ENCODE results near the gene GABARAP. TPM values are rescaled to one million over a fixed set of nuclear protein-coding genes. Genes with fewer than 3 reads are reported as not detected.

GABARAP gene
- total and polyA plus RNA-seq, 9 donors, result 308 to 363 (median 326) TPM

DNA sequence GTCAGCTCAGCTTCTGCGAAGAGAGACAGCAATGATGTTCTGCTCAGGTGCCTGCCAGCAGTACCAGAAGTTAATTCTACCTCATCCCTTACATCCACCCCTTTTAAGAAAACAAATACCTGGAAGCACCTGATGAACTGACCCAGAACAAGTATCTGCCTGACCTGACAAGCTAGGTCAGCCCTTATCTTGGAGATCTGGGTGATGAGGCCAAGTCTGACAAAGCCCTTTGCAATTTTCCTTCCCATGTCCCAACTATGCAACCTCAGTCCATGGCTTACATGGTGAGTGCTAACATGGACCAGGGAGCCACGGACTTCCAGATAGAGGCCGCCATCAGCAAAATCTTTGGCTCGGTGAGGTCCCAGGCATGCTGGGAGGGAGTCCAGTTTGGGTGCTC, 18.9 kb downstream of the GABARAP start:
- Histone ChIP-seq H3K36me3 (ENCODE audit: control insufficient read depth, insufficient read depth, low read length) (peaks cover 75% of the 10 kb centered on the region), H3K9me3 (replicated peaks; ENCODE audit: control insufficient read depth, low read depth, low read length) (no peaks in the 10 kb centered on the region)

DNA sequence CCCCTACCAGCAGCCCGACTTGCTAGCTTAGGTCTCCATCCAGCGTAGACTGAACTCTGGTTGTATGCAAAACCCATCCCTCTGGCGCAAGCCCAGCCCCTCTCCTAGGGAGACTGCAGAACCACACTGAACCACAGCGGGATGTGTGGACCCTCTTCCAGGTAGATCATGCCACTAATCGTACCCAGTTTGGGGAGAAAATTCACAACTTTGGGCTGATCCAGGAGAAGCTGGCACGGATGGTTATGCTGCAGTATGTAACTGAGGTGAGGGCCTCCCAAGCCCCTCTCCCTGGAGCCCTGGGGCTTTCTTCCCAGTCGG, 19.3 kb downstream of the GABARAP start:
- peaks cover 71% of the 10 kb centered on the region for H3K36me3 ChIP-seq (ENCODE audit: control insufficient read depth, insufficient read depth, low read length)
- H3K4me3 ChIP-seq (ENCODE audit: low read length), result no peak overlapping the region
- no peaks in the 10 kb centered on the region for H3K9me3 ChIP-seq (replicated peaks; ENCODE audit: control insufficient read depth, low read depth, low read length)
- WGBS (ENCODE audit: insufficient coverage), result 90% methylated on average over 2 of the region's 7 CpGs
- H3K27me3 ChIP-seq (ENCODE audit: control insufficient read depth, insufficient read depth, low read length), result no peaks in the 10 kb centered on the region
- peaks cover 52% of the 10 kb centered on the region for H3K4me1 ChIP-seq (ENCODE audit: control insufficient read depth, insufficient read depth, low read length)
- no peak for DNase-seq
- no peak overlapping the region for H3K27ac ChIP-seq (ENCODE audit: low read length)

More for the DNA sequence above, 18.9 kb downstream of the GABARAP start:
- WGBS (ENCODE audit: insufficient coverage), result 79% methylated on average over 3 of the region's 4 CpGs
- Histone ChIP-seq H3K27ac (ENCODE audit: low read length) (no peak overlapping the region), H3K4me3 (ENCODE audit: low read length) (no peak overlapping the region), H3K27me3 (ENCODE audit: control insufficient read depth, insufficient read depth, low read length) (no peaks in the 10 kb centered on the region), H3K4me1 (ENCODE audit: control insufficient read depth, insufficient read depth, low read length) (peaks cover 48% of the 10 kb centered on the region)
- no peak for DNase-seq

DNA sequence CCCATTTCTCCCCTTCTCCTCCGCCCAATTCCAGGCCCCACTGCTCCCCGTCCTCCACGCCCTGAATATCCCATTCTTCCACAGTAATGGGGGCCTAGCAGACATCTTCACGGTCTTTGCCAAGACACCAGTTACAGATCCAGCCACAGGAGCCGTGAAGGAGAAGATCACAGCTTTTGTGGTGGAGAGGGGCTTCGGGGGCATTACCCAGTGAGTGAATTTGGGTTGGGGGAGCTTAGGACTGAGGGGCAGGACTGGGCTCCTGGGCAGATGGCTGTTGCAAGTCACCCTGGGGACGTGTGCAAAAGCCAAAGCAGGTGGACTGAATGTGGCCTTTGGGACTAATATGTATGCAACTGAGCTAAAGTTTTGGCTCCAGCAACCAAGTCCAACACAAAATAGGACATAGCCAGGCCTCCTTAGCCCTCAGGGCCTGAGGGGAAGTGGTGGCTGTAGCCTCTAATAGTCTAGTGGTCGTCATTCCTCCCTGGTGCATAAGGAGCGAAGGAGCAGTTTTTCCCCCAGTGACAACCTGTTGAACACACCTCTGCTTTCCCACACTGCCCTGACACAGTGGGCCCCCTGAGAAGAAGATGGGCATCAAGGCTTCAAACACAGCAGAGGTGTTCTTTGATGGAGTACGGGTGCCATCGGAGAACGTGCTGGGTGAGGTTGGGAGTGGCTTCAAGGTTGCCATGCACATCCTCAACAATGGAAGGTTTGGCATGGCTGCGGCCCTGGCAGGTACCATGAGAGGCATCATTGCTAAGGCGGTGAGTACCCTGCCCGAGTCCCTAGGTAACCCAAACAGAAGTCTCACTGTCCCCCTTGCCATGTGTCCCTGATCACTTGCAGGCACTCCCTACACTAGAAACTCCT, 19.9 kb downstream of the GABARAP start:
- 68% methylated on average over 13 of the region's 15 CpGs for WGBS (ENCODE audit: insufficient coverage)
- H3K36me3 ChIP-seq (ENCODE audit: control insufficient read depth, insufficient read depth, low read length), result peaks cover 65% of the 10 kb centered on the region

DNA sequence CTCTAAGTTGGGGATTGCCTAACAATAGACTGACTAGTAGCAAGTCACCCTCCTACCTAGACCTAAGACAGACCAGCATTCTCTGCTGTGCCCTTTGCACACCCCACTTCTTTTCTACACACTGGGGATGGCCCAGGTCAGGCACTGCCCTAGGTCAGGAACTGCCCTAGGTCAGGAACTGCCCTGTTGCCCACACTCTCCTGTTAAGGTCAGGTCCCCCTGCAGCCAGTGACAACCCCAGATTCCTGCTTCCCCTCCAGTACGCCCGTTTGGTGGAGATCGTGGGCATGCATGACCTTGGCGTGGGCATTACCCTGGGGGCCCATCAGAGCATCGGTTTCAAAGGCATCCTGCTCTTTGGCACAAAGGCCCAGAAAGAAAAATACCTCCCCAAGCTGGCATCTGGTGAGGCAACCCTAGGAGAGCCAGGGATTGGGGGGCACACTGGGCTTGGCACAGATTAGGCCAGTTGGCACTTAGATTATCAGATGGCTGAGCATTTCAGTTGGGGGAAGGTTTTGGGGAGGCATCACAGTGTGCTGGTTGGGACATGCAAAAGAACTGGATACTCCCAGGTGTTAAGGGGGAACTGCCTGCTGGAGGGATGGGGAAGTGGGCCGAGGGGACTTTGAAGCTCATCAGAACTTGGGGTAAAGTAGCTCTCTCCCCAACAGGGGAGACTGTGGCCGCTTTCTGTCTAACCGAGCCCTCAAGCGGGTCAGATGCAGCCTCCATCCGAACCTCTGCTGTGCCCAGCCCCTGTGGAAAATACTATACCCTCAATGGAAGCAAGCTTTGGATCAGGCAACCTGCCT, 20.8 kb downstream of the GABARAP start:
- Histone ChIP-seq H3K4me3 (ENCODE audit: low read length) (no peak overlapping the region), H3K9me3 (replicated peaks; ENCODE audit: control insufficient read depth, low read depth, low read length) (no peaks in the 10 kb centered on the region), H3K27me3 (ENCODE audit: control insufficient read depth, insufficient read depth, low read length) (no peaks in the 10 kb centered on the region), H3K4me1 (ENCODE audit: control insufficient read depth, insufficient read depth, low read length) (peaks cover 63% of the 10 kb centered on the region), H3K36me3 (ENCODE audit: control insufficient read depth, insufficient read depth, low read length) (peaks cover 56% of the 10 kb centered on the region), H3K27ac (ENCODE audit: low read length) (peak overlapping the region; percentile 1)
- DNase-seq, result peak; percentile 43
- 85% methylated on average over 9 of the region's 10 CpGs for WGBS (ENCODE audit: insufficient coverage)

More for the DNA sequence above, 19.9 kb downstream of the GABARAP start:
- peaks cover 57% of the 10 kb centered on the region for H3K4me1 ChIP-seq (ENCODE audit: control insufficient read depth, insufficient read depth, low read length)
- peak; percentile 59 for DNase-seq
- no peaks in the 10 kb centered on the region for H3K9me3 ChIP-seq (replicated peaks; ENCODE audit: control insufficient read depth, low read depth, low read length)
- H3K27ac ChIP-seq (ENCODE audit: low read length), result no peak overlapping the region
- H3K4me3 ChIP-seq (ENCODE audit: low read length), result no peak overlapping the region
- H3K27me3 ChIP-seq (ENCODE audit: control insufficient read depth, insufficient read depth, low read length), result no peaks in the 10 kb centered on the region

DNA sequence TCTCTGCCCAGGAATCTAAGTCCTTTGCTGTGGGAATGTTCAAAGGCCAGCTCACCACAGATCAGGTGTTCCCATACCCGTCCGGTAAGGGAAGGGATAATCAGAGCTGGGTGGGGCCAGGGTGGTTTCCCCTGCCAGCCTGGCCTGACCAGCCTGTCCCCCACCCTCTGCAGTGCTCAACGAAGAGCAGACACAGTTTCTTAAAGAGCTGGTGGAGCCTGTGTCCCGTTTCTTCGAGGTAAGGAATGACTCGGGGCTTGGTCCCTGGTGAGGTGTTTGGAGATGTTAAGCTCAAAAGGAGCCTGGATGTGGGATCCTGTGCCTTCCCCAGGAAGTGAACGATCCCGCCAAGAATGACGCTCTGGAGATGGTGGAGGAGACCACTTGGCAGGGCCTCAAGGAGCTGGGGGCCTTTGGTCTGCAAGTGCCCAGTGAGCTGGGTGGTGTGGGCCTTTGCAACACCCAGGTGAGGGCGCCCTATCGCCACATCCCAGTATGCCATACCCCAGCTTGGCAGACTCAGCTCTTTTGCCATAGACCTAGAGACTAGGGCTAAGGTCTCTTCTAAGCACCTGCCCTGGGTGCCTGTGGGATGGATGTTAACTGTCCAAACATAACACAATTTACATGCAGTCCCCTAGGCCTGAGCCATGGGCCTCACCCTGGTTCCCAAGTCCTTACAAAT, 21.5 kb downstream of the GABARAP start:
- 0% methylated on average over 3 of the region's 11 CpGs for WGBS (ENCODE audit: insufficient coverage)
- DNase-seq, result peak; percentile 67
- peaks cover 49% of the 10 kb centered on the region for H3K36me3 ChIP-seq (ENCODE audit: control insufficient read depth, insufficient read depth, low read length)
- peak overlapping the region; percentile 91 for H3K4me3 ChIP-seq (ENCODE audit: low read length)
- H3K4me1 ChIP-seq (ENCODE audit: control insufficient read depth, insufficient read depth, low read length), result peaks cover 70% of the 10 kb centered on the region
- H3K27ac ChIP-seq (ENCODE audit: low read length), result peak overlapping the region; percentile 93
- H3K9me3 ChIP-seq (replicated peaks; ENCODE audit: control insufficient read depth, low read depth, low read length), result no peaks in the 10 kb centered on the region
- H3K27me3 ChIP-seq (ENCODE audit: control insufficient read depth, insufficient read depth, low read length), result no peaks in the 10 kb centered on the region

DNA sequence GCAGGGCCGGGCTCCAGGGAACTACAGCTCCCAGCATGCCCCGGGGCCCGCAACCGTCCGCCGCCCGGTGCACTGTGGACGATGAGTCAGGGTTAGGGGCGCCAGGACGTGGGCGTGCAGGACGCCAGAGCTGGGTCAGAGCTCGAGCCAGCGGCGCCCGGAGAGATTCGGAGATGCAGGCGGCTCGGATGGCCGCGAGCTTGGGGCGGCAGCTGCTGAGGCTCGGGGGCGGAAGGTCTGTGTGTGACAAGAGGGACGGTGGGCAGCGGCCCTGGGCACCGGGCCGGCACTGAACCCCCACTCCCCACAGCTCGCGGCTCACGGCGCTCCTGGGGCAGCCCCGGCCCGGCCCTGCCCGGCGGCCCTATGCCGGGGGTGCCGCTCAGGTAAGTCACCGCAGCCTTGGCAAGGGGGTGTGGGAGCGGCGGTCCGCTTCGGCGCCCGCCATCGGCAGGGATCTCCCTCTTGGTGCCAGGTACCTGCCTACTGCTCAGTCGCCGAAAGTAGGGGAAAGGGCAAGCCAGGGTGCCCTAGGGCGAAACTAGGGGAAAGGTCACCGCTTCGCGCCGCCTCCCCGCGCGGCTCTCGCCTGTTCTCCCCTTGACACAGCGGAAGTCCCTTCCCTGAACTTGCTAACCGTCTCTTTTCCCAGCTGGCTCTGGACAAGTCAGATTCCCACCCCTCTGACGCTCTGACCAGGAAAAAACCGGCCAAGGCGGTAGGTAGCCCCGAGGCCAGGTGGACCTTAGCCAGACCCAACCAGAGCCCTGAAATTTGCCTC, 22.2 kb downstream of the GABARAP start, which contains the start of the genes ACADVL and DLG4:
ACADVL (plus strand) TSS at position 127 of the 781 bp plus-strand sequence; CDS start at position 174, 47 bp downstream.
DLG4 (minus strand) TSS at position 25 of the 781 bp plus-strand sequence.
- Histone ChIP-seq H3K27ac (ENCODE audit: low read length) (peak within 1 kb of the TSS; percentile 93), H3K27me3 (ENCODE audit: control insufficient read depth, insufficient read depth, low read length) (no peaks in the 10 kb centered on the region), H3K4me1 (ENCODE audit: control insufficient read depth, insufficient read depth, low read length) (peaks cover 77% of the 10 kb centered on the region), H3K9me3 (replicated peaks; ENCODE audit: control insufficient read depth, low read depth, low read length) (no peaks in the 10 kb centered on the region), H3K4me3 (ENCODE audit: low read length) (peak within 1 kb of the TSS; percentile 91), H3K36me3 (ENCODE audit: control insufficient read depth, insufficient read depth, low read length) (peaks cover 41% of the 10 kb centered on the region)
- WGBS (ENCODE audit: insufficient coverage), result 0% methylated on average over 61 of the region's 63 CpGs
- peak; percentile 97 for DNase-seq

DNA sequence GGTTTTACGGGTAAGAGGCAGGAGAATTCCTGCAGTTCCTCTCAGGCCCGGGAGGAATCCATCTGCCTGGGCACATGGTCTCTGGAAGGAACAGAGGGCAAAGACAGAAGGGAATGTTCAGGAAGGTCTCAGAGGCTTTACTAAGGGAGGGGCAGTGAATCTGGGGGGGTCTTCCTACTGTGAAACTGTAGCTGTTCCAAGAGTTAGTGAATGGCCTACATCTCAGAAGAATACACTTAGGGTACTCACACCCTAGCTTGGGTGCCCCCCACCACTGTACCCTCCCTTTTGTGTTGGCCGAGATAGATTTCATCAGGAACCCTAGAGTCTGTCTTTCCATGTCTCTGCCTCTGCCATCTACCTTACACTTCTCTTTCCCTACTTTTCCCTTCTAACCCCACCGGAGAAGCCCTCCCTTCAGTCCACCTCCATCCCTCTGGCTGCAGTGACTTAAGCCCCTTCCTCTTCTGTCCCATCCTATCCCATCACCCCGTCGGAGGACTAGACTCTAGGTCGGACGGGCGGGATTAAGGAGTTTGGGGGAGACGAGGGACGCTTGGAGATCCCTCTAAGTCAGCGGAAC, 22.9 kb downstream of the GABARAP start:
- Histone ChIP-seq H3K27ac (ENCODE audit: low read length) (peak overlapping the region; percentile 93), H3K4me1 (ENCODE audit: control insufficient read depth, insufficient read depth, low read length) (peaks cover 80% of the 10 kb centered on the region), H3K27me3 (ENCODE audit: control insufficient read depth, insufficient read depth, low read length) (no peaks in the 10 kb centered on the region), H3K9me3 (replicated peaks; ENCODE audit: control insufficient read depth, low read depth, low read length) (no peaks in the 10 kb centered on the region), H3K36me3 (ENCODE audit: control insufficient read depth, insufficient read depth, low read length) (peaks cover 36% of the 10 kb centered on the region), H3K4me3 (ENCODE audit: low read length) (peak overlapping the region; percentile 91)
- 33% methylated on average over 4 of the region's 12 CpGs for WGBS (ENCODE audit: insufficient coverage)
- no peak for DNase-seq

DNA sequence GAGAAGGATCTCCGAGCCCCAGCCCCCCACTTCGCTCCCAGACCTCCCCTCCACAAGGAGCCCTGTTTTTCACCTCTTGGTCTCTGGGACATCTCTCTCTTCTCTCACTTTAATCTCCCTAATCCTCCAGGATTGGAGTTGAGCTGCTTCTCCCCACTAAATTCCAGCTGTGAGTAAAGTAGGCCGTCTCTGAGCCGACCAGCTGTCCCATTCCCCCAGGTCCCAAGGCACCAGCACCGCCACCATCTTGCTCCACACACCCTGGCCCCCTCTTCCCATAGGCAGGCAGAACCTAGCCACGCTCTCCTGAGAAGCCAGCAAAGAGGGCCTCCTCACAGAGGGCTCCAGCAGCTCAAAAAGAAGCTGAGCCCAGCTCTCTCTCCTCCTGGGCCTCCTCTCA, 23.5 kb downstream of the GABARAP start:
- no peak overlapping the region for H3K27ac ChIP-seq (ENCODE audit: low read length)
- peaks cover 80% of the 10 kb centered on the region for H3K4me1 ChIP-seq (ENCODE audit: control insufficient read depth, insufficient read depth, low read length)
- H3K9me3 ChIP-seq (replicated peaks; ENCODE audit: control insufficient read depth, low read depth, low read length), result no peaks in the 10 kb centered on the region
- 60% methylated on average over 4 of the region's 6 CpGs for WGBS (ENCODE audit: insufficient coverage)
- no peak overlapping the region for H3K4me3 ChIP-seq (ENCODE audit: low read length)
- DNase-seq, result no peak
- no peaks in the 10 kb centered on the region for H3K27me3 ChIP-seq (ENCODE audit: control insufficient read depth, insufficient read depth, low read length)
- peaks cover 30% of the 10 kb centered on the region for H3K36me3 ChIP-seq (ENCODE audit: control insufficient read depth, insufficient read depth, low read length)

DNA sequence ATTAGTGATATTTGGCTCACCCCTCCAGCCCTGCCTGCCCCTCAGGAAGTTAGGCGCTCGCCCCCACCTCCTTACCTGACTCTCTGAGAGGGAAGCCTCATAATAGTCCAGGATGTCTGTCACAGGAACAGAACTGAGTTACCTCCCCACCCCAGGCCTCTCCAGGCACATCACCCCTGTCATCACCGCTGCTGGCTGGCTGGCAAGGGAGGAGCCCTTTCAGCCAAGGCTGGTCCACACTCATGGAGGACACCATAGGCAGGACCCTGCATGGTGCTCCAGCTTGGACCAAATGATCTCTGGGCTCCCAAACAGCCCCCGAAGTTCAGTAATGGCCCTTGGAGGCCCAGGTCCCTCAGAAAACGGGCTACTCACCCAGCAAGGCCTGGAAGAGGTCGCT, 24.1 kb downstream of the GABARAP start:
- Histone ChIP-seq H3K36me3 (ENCODE audit: control insufficient read depth, insufficient read depth, low read length) (peaks cover 24% of the 10 kb centered on the region), H3K9me3 (replicated peaks; ENCODE audit: control insufficient read depth, low read depth, low read length) (no peaks in the 10 kb centered on the region), H3K27me3 (ENCODE audit: control insufficient read depth, insufficient read depth, low read length) (no peaks in the 10 kb centered on the region), H3K4me1 (ENCODE audit: control insufficient read depth, insufficient read depth, low read length) (peaks cover 86% of the 10 kb centered on the region), H3K27ac (ENCODE audit: low read length) (no peak overlapping the region), H3K4me3 (ENCODE audit: low read length) (no peak overlapping the region)
- DNase-seq, result peak; percentile 41
- WGBS (ENCODE audit: insufficient coverage), result 50% methylated on average over 4 of the region's 6 CpGs

All from muscle of leg (tissue), 11 donors.